Breast epithelium (tissue), 3 donors: ENCODE results near the gene PKNOX2.

Source experiments
- CTCF ChIP-seq, 3 donors: fragments of 450-650 bp; IDR thresholded peaks; one replicate each; pipeline ENCODE4 v1.5.1; 2016 to 2017; ENCODE audit warnings: antibody characterized with exemption in 3 of 3, mild to moderate bottlenecking in 3 of 3, moderate library complexity in 3 of 3
- POLR2A ChIP-seq: fragments of 450-650 bp; IDR thresholded peaks from one replicate; pipeline ENCODE4 v1.6.1; 2016; ENCODE audit warnings: antibody characterized with exemption, mild to moderate bottlenecking, moderate library complexity

GRCh38 chr11:125468852-125469251 lies 304.3 kb downstream of the PKNOX2 start:
- TF ChIP-seq POLR2A: no peak
- no peak for TF ChIP-seq CTCF (IDR thresholded peaks at IDR 0.05)
